SK-N-SH (cell line): ENCODE results near the gene OR51I2. TPM values are rescaled to one million over a fixed set of nuclear protein-coding genes. Genes with fewer than 3 reads are reported as not detected.

ENCODE experiments used
- CTCF ChIA-PET: fragments of 300-600, 350-600 bp; formaldehyde crosslinking; extraction: SDS; loops from one replicate; lab custom pipeline; 2021; lab: Yijun Ruan, JAX
- POLR2A ChIA-PET: fragments of 350-600 bp; sonication (Branson Sonifier 250); formaldehyde crosslinking; extraction: SDS; loops from one replicate; lab custom pipeline; 2020; ENCODE audit warnings: antibody characterized with exemption, inconsistent platforms; lab: Yijun Ruan, JAX
- DNase-seq: peaks from one replicate; pipeline ENCODE4 v3.0.0; 2012
- H2AFZ ChIP-seq: fragments of 200-600 bp; sonication (generic); 2 replicates; pipeline ENCODE4 v1.8.1; 2016; ENCODE audit warnings: antibody characterized with exemption, mild to moderate bottlenecking, low read depth
- H3F3A ChIP-seq: fragments of 200-600 bp; sonication (generic); replicated peaks from 2 replicates; pipeline ENCODE3; 2016; ENCODE audit warnings: antibody characterized with exemption, mild to moderate bottlenecking; ENCODE audit not compliant: insufficient read depth
- H3K27ac ChIP-seq, 2 experiments: fragments of 200-500 bp in 1 of 2; fragments of 200-600 bp in 1 of 2; sonication (Bioruptor generic) in 1 of 2; sonication (generic), shearing (Covaris generic) in 1 of 2; 2 replicates each; pipeline versions ENCODE4 v1.5.1 to v1.6.1; 2014 to 2016; ENCODE audit warnings: low read depth in 2 of 2, inconsistent platforms in 1 of 2, low read length in 1 of 2, mild to moderate bottlenecking in 1 of 2, mixed read lengths in 1 of 2
- H3K27me3 ChIP-seq: fragments of 200-600 bp; sonication (generic), shearing (Covaris generic); 2 replicates; pipeline ENCODE4 v1.6.1; 2016; ENCODE audit warnings: mixed run types; ENCODE audit not compliant: insufficient read depth
- H3K36me3 ChIP-seq, 2 experiments: fragments of 200-500 bp in 1 of 2; fragments of 200-600 bp in 1 of 2; sonication (Bioruptor generic) in 1 of 2; sonication (generic) in 1 of 2; replicated peaks in 1 of 2; 2 replicates each; pipeline versions ENCODE3 to v1.5.1; 2014 to 2016; ENCODE audit warnings: low read length in 1 of 2, mild to moderate bottlenecking in 1 of 2; ENCODE audit not compliant: insufficient read depth in 2 of 2, control insufficient read depth in 1 of 2
- H3K4me1 ChIP-seq, 2 experiments: fragments of 200-500 bp in 1 of 2; fragments of 200-600 bp in 1 of 2; sonication (Bioruptor generic) in 1 of 2; sonication (generic), shearing (Covaris generic) in 1 of 2; 2 replicates each; pipeline versions ENCODE4 v1.5.1 to v1.6.1; 2014 to 2016; ENCODE audit warnings: low read depth in 1 of 2, low read length in 1 of 2, mixed run types in 1 of 2; ENCODE audit not compliant: insufficient read depth in 2 of 2, control insufficient read depth in 1 of 2
- H3K4me2 ChIP-seq: fragments of 200-600 bp; sonication (generic), shearing (Covaris generic); 2 replicates; pipeline ENCODE4 v1.6.1; 2017; ENCODE audit warnings: mixed run types
- H3K4me3 ChIP-seq, 2 experiments: fragments of 200-500 bp in 1 of 2; fragments of 200-600 bp in 1 of 2; sonication (Bioruptor generic) in 1 of 2; sonication (generic), shearing (Covaris generic) in 1 of 2; 2 replicates each; pipeline versions ENCODE4 v1.5.1 to v1.8.1; 2014 to 2016; ENCODE audit warnings: low read depth in 2 of 2, inconsistent platforms in 1 of 2, low read length in 1 of 2, mild to moderate bottlenecking in 1 of 2, mixed read lengths in 1 of 2, moderate library complexity in 1 of 2
- H3K79me2 ChIP-seq: fragments of 200-600 bp; sonication (generic); 2 replicates; pipeline ENCODE4 v1.8.1; 2017; ENCODE audit warnings: mild to moderate bottlenecking; ENCODE audit not compliant: insufficient read depth
- H3K9ac ChIP-seq: fragments of 200-600 bp; sonication (generic); 2 replicates; pipeline ENCODE4 v1.6.1; 2017; ENCODE audit warnings: mixed run types
- H3K9me2 ChIP-seq: fragments of 200-600 bp; sonication (generic); 2 replicates; pipeline ENCODE4 v1.6.1; 2017; ENCODE audit warnings: mixed run types
- H3K9me3 ChIP-seq: fragments of 200-600 bp; sonication (generic); 2 replicates; pipeline ENCODE4 v1.6.1; 2017; ENCODE audit warnings: mixed run types, mild to moderate bottlenecking, moderate library complexity
- H4K20me1 ChIP-seq: fragments of 200-600 bp; sonication (generic); 2 replicates; pipeline ENCODE4 v1.6.1; 2017; ENCODE audit warnings: mild to moderate bottlenecking, mixed run types; ENCODE audit not compliant: insufficient read depth
- CHD2 ChIP-seq: fragments of 150-350 bp; IDR thresholded peaks from 2 replicates; pipeline ENCODE4 v1.6.1; 2018; ENCODE audit warnings: low read length; ENCODE audit not compliant: partially characterized antibody
- CTCF ChIP-seq: fragments of 200-600 bp; sonication (generic); IDR thresholded peaks from 2 replicates; pipeline ENCODE4 v1.6.1; 2017; ENCODE audit warnings: antibody characterized with exemption, mild to moderate bottlenecking, moderate library complexity
- ELF1 ChIP-seq: IDR thresholded peaks from 2 replicates; pipeline ENCODE4 v1.4.0; 2012
- EZH2phosphoT487 ChIP-seq: fragments of 200-600 bp; sonication (generic); IDR thresholded peaks from 2 replicates; pipeline ENCODE4 v1.6.1; 2017; ENCODE audit warnings: low read depth, mixed run types, mild to moderate bottlenecking, antibody characterized with exemption, moderate library complexity, borderline replicate concordance
- FOSL2 ChIP-seq: IDR thresholded peaks from 2 replicates; pipeline ENCODE4 v1.4.0; 2012; ENCODE audit warnings: low read depth, mild to moderate bottlenecking, moderate library complexity, borderline replicate concordance
- FOXJ3 ChIP-seq: sonication (generic); formaldehyde crosslinking; IDR thresholded peaks from 2 replicates; pipeline ENCODE4 v1.5.1; 2020; ENCODE audit warnings: mild to moderate bottlenecking, missing genetic modification reagents
- GABPA ChIP-seq: IDR thresholded peaks from 2 replicates; pipeline ENCODE4 v1.4.0; 2012; ENCODE audit warnings: low read depth, mild to moderate bottlenecking
- GATA2 ChIP-seq: sonication (generic); formaldehyde crosslinking; IDR thresholded peaks from 2 replicates; pipeline ENCODE4 v1.5.0; 2020; ENCODE audit warnings: mild to moderate bottlenecking, missing genetic modification reagents
- IRF3 ChIP-seq: fragments of 150-350 bp; IDR thresholded peaks from 2 replicates; pipeline ENCODE4 v1.6.1; 2016; ENCODE audit warnings: mild to moderate bottlenecking, low read depth, low read length
- MEF2A ChIP-seq: IDR thresholded peaks from 2 replicates; pipeline ENCODE4 v1.4.0; 2012; ENCODE audit warnings: low read depth, borderline replicate concordance
- POLR2AphosphoS5 ChIP-seq: IDR thresholded peaks from 2 replicates; pipeline ENCODE4 v1.6.1; 2012; ENCODE audit warnings: low read depth, low read length
- RAD21 ChIP-seq: IDR thresholded peaks from 2 replicates; pipeline ENCODE4 v1.6.1; 2012; ENCODE audit warnings: mild to moderate bottlenecking, low read length
- RCOR1 ChIP-seq: fragments of 150-350 bp; IDR thresholded peaks from 2 replicates; pipeline ENCODE4 v1.6.1; 2017; ENCODE audit warnings: antibody characterized with exemption, low read length
- REST ChIP-seq: IDR thresholded peaks from 2 replicates; pipeline ENCODE4 v1.6.1; 2012; ENCODE audit warnings: mild to moderate bottlenecking, low read depth, low read length, moderate library complexity
- RXRA ChIP-seq: IDR thresholded peaks from 2 replicates; pipeline ENCODE4 v1.4.0; 2012; ENCODE audit warnings: low read depth, mild to moderate bottlenecking, borderline replicate concordance
- SIN3A ChIP-seq: IDR thresholded peaks from 2 replicates; pipeline ENCODE4 v1.6.1; 2012; ENCODE audit warnings: low read depth, mild to moderate bottlenecking, low read length, moderate library complexity, borderline replicate concordance
- SMC3 ChIP-seq: IDR thresholded peaks from 2 replicates; pipeline ENCODE4 v1.6.1; 2012; ENCODE audit warnings: low read depth, low read length, improper control_type of control experiment
- ZBTB33 ChIP-seq: IDR thresholded peaks from 2 replicates; pipeline ENCODE4 v1.4.0; 2012; ENCODE audit warnings: low read depth, borderline replicate concordance
- polyA plus RNA-seq, 3 experiments: library from polyadenylated mRNA; depleted of rRNA; stranded (reverse); fragments of >200 nt; gene quantifications; 2 replicates each; pipeline ENCODE4 v1.2.3, GENCODE V29; 2012

The OR51I2 gene
- polyA plus RNA-seq, 1 of the 3 experiments (the other 2 are of a cell fraction), result not detected

- no peaks in the 10 kb centered on the region for H3K79me2 ChIP-seq
- H2AFZ ChIP-seq, result no peak overlapping the region
- no peaks in the 10 kb centered on the region for H4K20me1 ChIP-seq
- H3K9ac ChIP-seq, result no peak overlapping the region
- no peak overlapping the region for H3K4me2 ChIP-seq
- POLR2A ChIA-PET, result no interaction called here
- H3K36me3 ChIP-seq, result no peaks in the 10 kb centered on the region
- H3K9me3 ChIP-seq, result no peaks in the 10 kb centered on the region
- H3K4me3 ChIP-seq, result no peak overlapping the region
- H3K9me2 ChIP-seq, result no peaks in the 10 kb centered on the region
- H3K4me1 ChIP-seq, result no peaks in the 10 kb centered on the region
- no peak for TF ChIP-seq POLR2AphosphoS5
- TF ChIP-seq MEF2A, result no peak
- no peak for TF ChIP-seq CTCF
- TF ChIP-seq SMC3, result no peak
- TF ChIP-seq RCOR1, result no peak
- no peak for TF ChIP-seq ZBTB33
- TF ChIP-seq CHD2, result no peak
- TF ChIP-seq ELF1, result no peak
- TF ChIP-seq SIN3A, result no peak
- no peak for TF ChIP-seq REST
- no peak for TF ChIP-seq IRF3
- TF ChIP-seq GABPA, result no peak
- no peak for TF ChIP-seq FOXJ3 (CRISPR knock-in tag)
- TF ChIP-seq RXRA, result no peak
- TF ChIP-seq GATA2 (CRISPR knock-in tag), result no peak
- no peak for TF ChIP-seq EZH2phosphoT487
- TF ChIP-seq RAD21, result no peak
- TF ChIP-seq FOSL2, result no peak
- no peaks in the 10 kb centered on the region for H3F3A ChIP-seq
- no peak overlapping the region for H3K27ac ChIP-seq
- H3K27me3 ChIP-seq, result no peaks in the 10 kb centered on the region
- CTCF ChIA-PET, result no interaction called here
- DNase-seq, result no peak
Observed at GRCh38 chr11:5405173-5405572, 44.0 kb upstream of the OR51I2 start.
